Measurements from ENCODE around the gene SLC18A3. TPM values are rescaled to one million over a fixed set of nuclear protein-coding genes. Genes with fewer than 3 reads are reported as not detected.

The SLC18A3 gene
- total RNA-seq, 5 donors from 2014 or later (not counting 1 experiment from before 2014, with no cell fraction given) = not detected

- H3K4me3 Mint-ChIP-seq = no peak overlapping the region
- DNase-seq (no peak), ATAC-seq (replicated peaks in 1 of 4) (no peak)
- 83% methylated on average over 9 of the region's 15 CpGs for WGBS (ENCODE audit: insufficient coverage)
- H3K9me3 Mint-ChIP-seq = peaks cover 0 to 6% (median 5%) of the 10 kb centered on the region in 3 donors
- Histone ChIP-seq H3K36me3 (ENCODE audit: control insufficient read depth in 2 of 2, extremely low read depth in 1 of 2, insufficient read depth in 1 of 2, low read length in 1 of 2) (no peaks in the 10 kb centered on the region), H3K4me1 (ENCODE audit: control insufficient read depth in 1 of 2, extremely low read depth in 1 of 2, insufficient read depth in 2 of 2, low read length in 2 of 2) (peaks cover 0 to 10% of the 10 kb centered on the region in 2 experiments), H3K27ac (ENCODE audit: low read length) (no peak overlapping the region), H3K27me3 (replicated peaks in 1 of 2; ENCODE audit: control insufficient read depth in 2 of 2, extremely low read depth in 1 of 2, insufficient read depth in 2 of 2, low read length in 1 of 2) (peaks cover 0 to 45% of the 10 kb centered on the region in 2 experiments), H3K9me3 (no peaks in the 10 kb centered on the region), H3K4me3 (ENCODE audit: control insufficient read depth in 1 of 2, extremely low read depth in 1 of 2, low read length in 1 of 2) (no peak overlapping the region)
- peaks cover 11 to 16% (median 14%) of the 10 kb centered on the region in 3 donors for H3K4me1 Mint-ChIP-seq
- CTCF ChIA-PET = interaction anchor here in 1 of 2 donors (0.6 kb wide), 1 partner anchor 134 kb away, joined by 3 read pairs; no protein-coding TSS in a partner anchor
- H3K27me3 Mint-ChIP-seq = peaks cover 16 to 21% of the 10 kb centered on the region in 2 donors
- H3K36me3 Mint-ChIP-seq = no peaks in the 10 kb centered on the region
- no peak overlapping the region for H3K27ac Mint-ChIP-seq
- POLR2A ChIA-PET = no interaction called here
Observed at GRCh38 chr10:49652421-49653272, 42.5 kb downstream of the SLC18A3 start.

GRCh38 chr10:49653273-49653929 lies 43.3 kb downstream of the SLC18A3 start:
- Histone ChIP-seq H3K27me3 (replicated peaks in 1 of 2; ENCODE audit: control insufficient read depth in 2 of 2, extremely low read depth in 1 of 2, insufficient read depth in 2 of 2, low read length in 1 of 2) (peaks cover 0 to 41% of the 10 kb centered on the region in 2 experiments), H3K9me3 (no peaks in the 10 kb centered on the region), H3K27ac (ENCODE audit: low read length) (no peak overlapping the region), H3K4me3 (ENCODE audit: control insufficient read depth in 1 of 2, extremely low read depth in 1 of 2, low read length in 1 of 2) (no peak overlapping the region), H3K36me3 (ENCODE audit: control insufficient read depth in 2 of 2, extremely low read depth in 1 of 2, insufficient read depth in 1 of 2, low read length in 1 of 2) (no peaks in the 10 kb centered on the region), H3K4me1 (ENCODE audit: control insufficient read depth in 1 of 2, extremely low read depth in 1 of 2, insufficient read depth in 2 of 2, low read length in 2 of 2) (peaks cover 0 to 10% of the 10 kb centered on the region in 2 experiments)
- no peak overlapping the region for H3K27ac Mint-ChIP-seq
- no peak for ATAC-seq (replicated peaks in 1 of 4)
- no peak overlapping the region for H3K4me3 Mint-ChIP-seq
- WGBS (ENCODE audit: insufficient coverage) = 77% methylated on average over 10 of the region's 11 CpGs
- no peak for DNase-seq
- no peaks in the 10 kb centered on the region for H3K36me3 Mint-ChIP-seq
- ChIA-PET CTCF (interaction anchor here in 1 of 2 donors (0.6 kb wide), 1 partner anchor 133 kb away, joined by 3 read pairs; no protein-coding TSS in a partner anchor), POLR2A (no interaction called here)
- peaks cover 11 to 16% (median 12%) of the 10 kb centered on the region in 3 donors for H3K4me1 Mint-ChIP-seq
- peaks cover 16 to 19% of the 10 kb centered on the region in 2 donors for H3K27me3 Mint-ChIP-seq
- peaks cover 0 to 6% (median 5%) of the 10 kb centered on the region in 3 donors for H3K9me3 Mint-ChIP-seq

- no peak overlapping the region for H3K27ac Mint-ChIP-seq
- no peak for DNase-seq
- Histone ChIP-seq H3K27ac (ENCODE audit: low read length) (no peak overlapping the region), H3K27me3 (replicated peaks in 1 of 2; ENCODE audit: control insufficient read depth in 2 of 2, extremely low read depth in 1 of 2, insufficient read depth in 2 of 2, low read length in 1 of 2) (peaks cover 0 to 41% of the 10 kb centered on the region in 2 experiments), H3K9me3 (no peaks in the 10 kb centered on the region), H3K4me3 (ENCODE audit: control insufficient read depth in 1 of 2, extremely low read depth in 1 of 2, low read length in 1 of 2) (no peak overlapping the region), H3K4me1 (ENCODE audit: control insufficient read depth in 1 of 2, extremely low read depth in 1 of 2, insufficient read depth in 2 of 2, low read length in 2 of 2) (peaks cover 0 to 8% of the 10 kb centered on the region in 2 experiments), H3K36me3 (ENCODE audit: control insufficient read depth in 2 of 2, extremely low read depth in 1 of 2, insufficient read depth in 1 of 2, low read length in 1 of 2) (no peaks in the 10 kb centered on the region)
- no peak overlapping the region for H3K4me3 Mint-ChIP-seq
- POLR2A ChIA-PET = no interaction called here
- no peak for ATAC-seq (replicated peaks in 1 of 4)
- H3K9me3 Mint-ChIP-seq = peaks cover 6 to 11% (median 10%) of the 10 kb centered on the region in 3 donors
- peaks cover 7 to 13% (median 8%) of the 10 kb centered on the region in 3 donors for H3K4me1 Mint-ChIP-seq
- no peaks in the 10 kb centered on the region for H3K36me3 Mint-ChIP-seq
- CTCF ChIA-PET = no interaction called here
- WGBS (ENCODE audit: insufficient coverage) = 71% methylated on average over 1 of the region's 5 CpGs
- H3K27me3 Mint-ChIP-seq = peaks cover 12 to 15% of the 10 kb centered on the region in 2 donors
Observed at GRCh38 chr10:49654036-49654693, 44.1 kb downstream of the SLC18A3 start.

GRCh38 chr10:49655099-49655498 lies 45.0 kb downstream of the SLC18A3 start:
- H3K9me3 ChIP-seq = no peaks in the 10 kb centered on the region

DNA sequence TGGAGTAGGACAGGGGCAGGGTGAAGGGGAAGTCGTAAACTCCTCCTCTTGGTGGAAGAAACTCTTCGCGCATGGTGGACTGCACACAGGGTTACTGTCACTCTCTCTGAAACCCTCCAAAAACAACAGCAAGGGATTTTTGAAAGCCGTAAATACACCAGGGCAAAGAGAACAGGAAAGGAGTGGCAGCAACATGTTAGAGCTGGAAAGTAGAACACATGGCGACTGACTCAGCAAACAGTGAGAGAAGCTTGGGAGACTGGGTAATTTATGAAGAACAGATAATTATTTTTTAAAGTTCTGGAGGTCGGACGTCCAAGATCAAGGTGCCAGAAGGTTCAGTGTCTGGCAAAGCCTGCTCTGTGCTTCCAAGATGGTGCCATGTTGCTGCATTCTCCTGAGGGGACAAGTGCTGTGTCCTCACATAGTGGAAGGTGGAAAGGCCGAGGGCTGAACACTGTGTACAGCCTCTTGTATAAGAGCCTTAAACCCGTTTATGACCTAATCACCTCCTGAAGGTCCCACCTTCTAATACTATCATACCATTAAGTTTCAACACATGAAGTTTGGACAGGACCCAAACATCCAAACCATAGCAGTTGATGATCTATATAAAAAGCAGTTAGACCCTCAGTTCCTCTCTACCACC lies 46.9 kb downstream of the SLC18A3 start:
- Histone ChIP-seq H3K4me1 (ENCODE audit: control insufficient read depth in 1 of 2, extremely low read depth in 1 of 2, insufficient read depth in 2 of 2, low read length in 2 of 2) (no peaks in the 10 kb centered on the region), H3K9me3 (no peaks in the 10 kb centered on the region), H3K27ac (ENCODE audit: low read length) (no peak overlapping the region), H3K4me3 (ENCODE audit: control insufficient read depth in 1 of 2, extremely low read depth in 1 of 2, low read length in 1 of 2) (no peak overlapping the region), H3K36me3 (ENCODE audit: control insufficient read depth in 2 of 2, extremely low read depth in 1 of 2, insufficient read depth in 1 of 2, low read length in 1 of 2) (no peaks in the 10 kb centered on the region), H3K27me3 (replicated peaks in 1 of 2; ENCODE audit: control insufficient read depth in 2 of 2, extremely low read depth in 1 of 2, insufficient read depth in 2 of 2, low read length in 1 of 2) (peaks cover 0 to 29% of the 10 kb centered on the region in 2 experiments)
- 87% methylated on average over 3 of the region's 9 CpGs for WGBS (ENCODE audit: insufficient coverage)
- ATAC-seq (replicated peaks in 1 of 4) (no peak), DNase-seq (no peak)
- H3K27me3 Mint-ChIP-seq = peaks cover 12 to 14% of the 10 kb centered on the region in 2 donors
- H3K4me3 Mint-ChIP-seq = no peak overlapping the region
- ChIA-PET CTCF (no interaction called here), POLR2A (no interaction called here)
- H3K4me1 Mint-ChIP-seq = no peaks in the 10 kb centered on the region
- peaks cover 13 to 17% (median 16%) of the 10 kb centered on the region in 3 donors for H3K9me3 Mint-ChIP-seq
- H3K36me3 Mint-ChIP-seq = no peaks in the 10 kb centered on the region
- no peak overlapping the region for H3K27ac Mint-ChIP-seq

More at GRCh38 chr10:49655099-49655498, 45.0 kb downstream of the SLC18A3 start:
- H3K4me3 ChIP-seq (ENCODE audit: control insufficient read depth in 1 of 2, extremely low read depth in 1 of 2, low read length in 1 of 2) = no peak overlapping the region
- H3K27ac ChIP-seq (ENCODE audit: low read length) = no peak overlapping the region
- H3K4me1 ChIP-seq (ENCODE audit: control insufficient read depth in 1 of 2, extremely low read depth in 1 of 2, insufficient read depth in 2 of 2, low read length in 2 of 2) = peaks cover 0 to under 1% of the 10 kb centered on the region in 2 experiments
- ATAC-seq (replicated peaks in 1 of 4) (no peak), DNase-seq (no peak)
- peaks cover under 1 to 4% (median 2%) of the 10 kb centered on the region in 3 donors for H3K4me1 Mint-ChIP-seq
- peaks cover 12 to 14% of the 10 kb centered on the region in 2 donors for H3K27me3 Mint-ChIP-seq
- H3K36me3 ChIP-seq (ENCODE audit: control insufficient read depth in 2 of 2, extremely low read depth in 1 of 2, insufficient read depth in 1 of 2, low read length in 1 of 2) = no peaks in the 10 kb centered on the region
- H3K9me3 Mint-ChIP-seq = peaks cover 13 to 17% (median 16%) of the 10 kb centered on the region in 3 donors
- CTCF ChIA-PET = no interaction called here
- peaks cover 0 to 41% of the 10 kb centered on the region in 2 experiments for H3K27me3 ChIP-seq (replicated peaks in 1 of 2; ENCODE audit: control insufficient read depth in 2 of 2, extremely low read depth in 1 of 2, insufficient read depth in 2 of 2, low read length in 1 of 2)
- H3K27ac Mint-ChIP-seq = no peak overlapping the region
- H3K4me3 Mint-ChIP-seq = no peak overlapping the region
- POLR2A ChIA-PET = no interaction called here
- WGBS (ENCODE audit: insufficient coverage) = 78% methylated on average over 18 of the region's 18 CpGs
- H3K36me3 Mint-ChIP-seq = no peaks in the 10 kb centered on the region

GRCh38 chr10:49657606-49658005 lies 47.5 kb downstream of the SLC18A3 start:
- Histone ChIP-seq H3K36me3 (ENCODE audit: control insufficient read depth in 2 of 2, extremely low read depth in 1 of 2, insufficient read depth in 1 of 2, low read length in 1 of 2) (no peaks in the 10 kb centered on the region), H3K9me3 (no peaks in the 10 kb centered on the region)
- WGBS (ENCODE audit: insufficient coverage) = no CpG with 5 or more reads among the region's 1 CpG

More at GRCh38 chr10:49657606-49658005, 47.5 kb downstream of the SLC18A3 start:
- ChIA-PET CTCF (no interaction called here), POLR2A (no interaction called here)
- no peak overlapping the region for H3K4me3 ChIP-seq (ENCODE audit: control insufficient read depth in 1 of 2, extremely low read depth in 1 of 2, low read length in 1 of 2)
- DNase-seq (no peak), ATAC-seq (replicated peaks in 1 of 4) (no peak)
- H3K27ac ChIP-seq (ENCODE audit: low read length) = no peak overlapping the region
- Mint-ChIP-seq H3K27me3 (peaks cover 8 to 10% of the 10 kb centered on the region in 2 donors), H3K9me3 (peaks cover 13 to 17% (median 16%) of the 10 kb centered on the region in 3 donors), H3K4me3 (no peak overlapping the region), H3K36me3 (no peaks in the 10 kb centered on the region), H3K27ac (no peak overlapping the region), H3K4me1 (no peaks in the 10 kb centered on the region)
- peaks cover 0 to 26% of the 10 kb centered on the region in 2 experiments for H3K27me3 ChIP-seq (replicated peaks in 1 of 2; ENCODE audit: control insufficient read depth in 2 of 2, extremely low read depth in 1 of 2, insufficient read depth in 2 of 2, low read length in 1 of 2)
- no peaks in the 10 kb centered on the region for H3K4me1 ChIP-seq (ENCODE audit: control insufficient read depth in 1 of 2, extremely low read depth in 1 of 2, insufficient read depth in 2 of 2, low read length in 2 of 2)
